Measurements from ENCODE around the gene RAD50. TPM values are rescaled to one million over a fixed set of nuclear protein-coding genes. Genes with fewer than 3 reads are reported as not detected.

The RAD50 gene
- total and polyA plus RNA-seq, 3 experiments from 2014 or later: 34.6 to 48.3 (median 45.2) TPM

- Histone ChIP-seq H3K4me3 (ENCODE audit: low read length) (no peak overlapping the region), H3K9me3 (ENCODE audit: low read length) (no peaks in the 10 kb centered on the region), H3K4me1 (ENCODE audit: insufficient read depth, low read length) (peaks cover 9% of the 10 kb centered on the region), H3K27me3 (ENCODE audit: insufficient read depth, low read length, poor library complexity, severe bottlenecking) (peaks cover 21% of the 10 kb centered on the region), H3K36me3 (ENCODE audit: insufficient read depth, low read length) (no peaks in the 10 kb centered on the region), H3K27ac (ENCODE audit: low read depth, low read length) (no peak overlapping the region)
- POLR2A ChIA-PET: no interaction called here
- Mint-ChIP-seq H3K27ac (no peak overlapping the region), H3K27me3 (peaks cover 20 to 40% of the 10 kb centered on the region in 2 donors), H3K4me3 (no peak overlapping the region), H3K4me1 (peaks cover 6 to 19% (median 13%) of the 10 kb centered on the region in 3 donors), H3K9me3 (peaks cover 4 to 10% (median 8%) of the 10 kb centered on the region in 5 donors), H3K36me3 (peaks cover 0 to 5% (median 0%) of the 10 kb centered on the region in 3 donors)
- DNase-seq: no peak
- CTCF ChIA-PET: no interaction called here
Measured at GRCh38 chr5:132653716-132654115, 96.9 kb downstream of the RAD50 start.

DNA sequence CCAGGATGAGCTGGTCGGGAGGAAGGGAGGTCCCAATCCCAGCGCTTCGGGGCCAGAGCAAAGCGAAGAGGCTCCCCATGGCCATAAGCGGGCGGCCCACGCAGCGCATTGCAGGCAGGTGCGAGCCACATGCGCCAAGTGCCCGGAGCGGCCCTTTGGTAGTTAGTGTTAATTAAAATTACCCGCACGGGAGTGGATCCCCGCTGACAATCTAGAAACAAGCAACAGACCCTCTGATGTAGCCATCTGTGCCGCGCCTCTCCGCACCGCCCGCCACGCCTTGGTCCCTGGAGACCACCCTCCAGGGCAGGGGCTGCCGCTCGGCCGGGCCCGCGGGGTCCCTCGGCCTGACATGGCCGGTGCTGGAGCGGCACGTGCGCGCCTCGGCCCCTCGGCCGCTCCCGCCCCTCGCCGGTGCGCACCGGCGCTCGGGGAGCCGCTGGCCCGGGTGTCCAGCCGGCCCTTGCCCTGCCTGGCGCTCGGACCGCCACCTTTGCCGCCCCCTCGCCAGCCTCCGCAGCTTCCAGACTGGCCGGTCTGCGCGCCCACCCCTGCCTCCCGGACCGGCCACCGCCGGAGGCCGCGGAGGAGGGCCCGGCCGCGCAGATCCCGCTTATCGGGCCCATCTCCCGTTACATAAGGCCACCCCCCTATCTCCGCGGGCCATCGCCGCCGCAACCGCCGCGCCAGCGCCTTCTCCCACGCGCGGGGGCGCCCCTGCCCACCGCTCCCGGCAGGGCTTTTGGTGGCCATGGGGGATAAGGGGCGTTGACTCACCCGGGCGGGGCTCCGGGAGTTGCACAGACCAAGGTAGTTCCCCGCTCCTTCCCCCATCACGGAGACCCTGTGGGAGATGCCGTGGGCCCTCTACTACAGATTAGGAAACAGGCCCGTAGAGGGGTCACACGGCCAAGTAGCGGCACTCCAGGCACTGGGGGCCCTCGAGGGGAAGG is 99.3 kb downstream of the RAD50 start:
- peak overlapping the region in 3 of 8 donors; percentile 13 to 66 (median 24) for H3K27ac Mint-ChIP-seq
- ChIA-PET POLR2A (no interaction called here), CTCF (no interaction called here)
- peaks cover 9% of the 10 kb centered on the region for H3K4me1 ChIP-seq (ENCODE audit: insufficient read depth, low read length)
- H3K9me3 Mint-ChIP-seq: peaks cover 0 to 4% (median 0%) of the 10 kb centered on the region in 5 donors
- no peaks in the 10 kb centered on the region for H3K36me3 ChIP-seq (ENCODE audit: insufficient read depth, low read length)
- no peaks in the 10 kb centered on the region for H3K9me3 ChIP-seq (ENCODE audit: low read length)
- H3K4me1 Mint-ChIP-seq: peaks cover 6 to 21% (median 13%) of the 10 kb centered on the region in 3 donors
- H3K27ac ChIP-seq (ENCODE audit: low read depth, low read length): no peak overlapping the region
- H3K27me3 ChIP-seq (ENCODE audit: insufficient read depth, low read length, poor library complexity, severe bottlenecking): peaks cover 21% of the 10 kb centered on the region
- H3K4me3 ChIP-seq (ENCODE audit: low read length): no peak overlapping the region
- peak overlapping the region; percentile 43 to 80 (median 62) for H3K4me3 Mint-ChIP-seq
- H3K36me3 Mint-ChIP-seq: no peaks in the 10 kb centered on the region
- peaks cover 20 to 43% of the 10 kb centered on the region in 2 donors for H3K27me3 Mint-ChIP-seq
- peak in 3 of 5 donors; percentile 18 to 30 (median 26) for DNase-seq

DNA sequence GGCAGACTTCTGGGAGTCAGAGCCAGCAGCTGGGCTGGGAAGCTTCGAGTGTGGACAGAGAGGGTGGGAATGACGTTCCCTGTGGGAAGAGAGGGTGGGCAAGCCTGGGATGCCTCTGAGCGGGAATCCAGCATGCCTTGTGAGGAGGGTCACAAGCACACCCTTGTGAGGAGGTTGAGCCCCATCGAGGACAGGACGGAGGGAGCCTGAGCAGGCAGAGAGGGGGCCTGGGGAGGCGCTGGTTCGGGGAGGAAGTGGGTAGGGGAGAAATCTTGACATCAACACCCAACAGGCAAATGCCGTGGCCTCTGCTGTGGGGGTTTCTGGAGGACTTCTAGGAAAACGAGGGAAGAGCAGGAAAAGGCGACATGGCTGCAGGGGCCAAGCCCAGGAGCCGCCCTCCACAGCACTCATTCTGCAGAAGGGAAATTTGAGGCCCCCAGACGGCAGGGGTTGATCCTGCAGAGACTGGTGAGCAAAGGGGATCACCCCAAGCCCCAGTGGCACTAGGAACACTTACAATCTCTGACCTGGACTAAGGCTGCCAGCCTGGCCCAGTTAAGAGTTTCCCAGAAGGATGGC is 100.1 kb downstream of the RAD50 start:
- peak overlapping the region in 4 of 8 donors; percentile 13 to 66 (median 32) for H3K27ac Mint-ChIP-seq
- no peaks in the 10 kb centered on the region for H3K9me3 ChIP-seq (ENCODE audit: low read length)
- peak overlapping the region; percentile 43 to 80 (median 62) for H3K4me3 Mint-ChIP-seq
- no peak for DNase-seq
- H3K27me3 Mint-ChIP-seq: peaks cover 20 to 42% of the 10 kb centered on the region in 2 donors
- POLR2A ChIA-PET: no interaction called here
- H3K36me3 Mint-ChIP-seq: no peaks in the 10 kb centered on the region
- no peaks in the 10 kb centered on the region for H3K36me3 ChIP-seq (ENCODE audit: insufficient read depth, low read length)
- CTCF ChIA-PET: interaction anchor here (2.5 kb wide), 1 partner anchor 163 kb away, joined by 5 read pairs; no protein-coding TSS in a partner anchor
- H3K9me3 Mint-ChIP-seq: peaks cover 0 to 2% (median 0%) of the 10 kb centered on the region in 5 donors
- peaks cover 21% of the 10 kb centered on the region for H3K27me3 ChIP-seq (ENCODE audit: insufficient read depth, low read length, poor library complexity, severe bottlenecking)
- peaks cover 9% of the 10 kb centered on the region for H3K4me1 ChIP-seq (ENCODE audit: insufficient read depth, low read length)
- no peak overlapping the region for H3K27ac ChIP-seq (ENCODE audit: low read depth, low read length)
- H3K4me3 ChIP-seq (ENCODE audit: low read length): no peak overlapping the region
- H3K4me1 Mint-ChIP-seq: peaks cover 6 to 23% (median 13%) of the 10 kb centered on the region in 3 donors

GRCh38 chr5:132657676-132658380 is 101.1 kb downstream of the RAD50 start, which contains the start of gene IL13:
IL13 (plus strand) TSS chr5:132658173; CDS start chr5:132658187, 14 bp downstream.
- H3K36me3 ChIP-seq (ENCODE audit: insufficient read depth, low read length): no peaks in the 10 kb centered on the region
- H3K4me3 Mint-ChIP-seq: peak within 1 kb of the TSS; percentile 43 to 74 (median 62)

GRCh38 chr5:132658381-132659302 is 101.9 kb downstream of the RAD50 start:
- H3K27me3 ChIP-seq (ENCODE audit: insufficient read depth, low read length, poor library complexity, severe bottlenecking): peaks cover 21% of the 10 kb centered on the region

More at GRCh38 chr5:132657676-132658380, 101.1 kb downstream of the RAD50 start, which contains the start of gene IL13:
- no peak for DNase-seq
- CTCF ChIA-PET: interaction anchor here (2.5 kb wide), 1 partner anchor 162 kb away, joined by 5 read pairs; no protein-coding TSS in a partner anchor
- POLR2A ChIA-PET: no interaction called here
- Mint-ChIP-seq H3K9me3 (peaks cover 0 to 2% (median 0%) of the 10 kb centered on the region in 5 donors), H3K27me3 (peaks cover 20 to 39% of the 10 kb centered on the region in 2 donors), H3K27ac (peak within 1 kb of the TSS in 3 of 8 donors; percentile 6 to 32 (median 13)), H3K4me1 (peaks cover 9 to 32% (median 18%) of the 10 kb centered on the region in 3 donors), H3K36me3 (no peaks in the 10 kb centered on the region)
- Histone ChIP-seq H3K9me3 (ENCODE audit: low read length) (no peaks in the 10 kb centered on the region), H3K27me3 (ENCODE audit: insufficient read depth, low read length, poor library complexity, severe bottlenecking) (peaks cover 21% of the 10 kb centered on the region), H3K4me1 (ENCODE audit: insufficient read depth, low read length) (peaks cover 14% of the 10 kb centered on the region), H3K4me3 (ENCODE audit: low read length) (no peak within 1 kb of the TSS), H3K27ac (ENCODE audit: low read depth, low read length) (no peak within 1 kb of the TSS)

GRCh38 chr5:132659598-132660493 is 103.1 kb downstream of the RAD50 start:
- POLR2A ChIA-PET: no interaction called here
- H3K36me3 ChIP-seq (ENCODE audit: insufficient read depth, low read length): no peaks in the 10 kb centered on the region
- no peaks in the 10 kb centered on the region for H3K9me3 ChIP-seq (ENCODE audit: low read length)
- peak overlapping the region in 3 of 8 donors; percentile 10 to 92 (median 39) for H3K27ac Mint-ChIP-seq
- no peaks in the 10 kb centered on the region for H3K36me3 Mint-ChIP-seq
- peak overlapping the region in 1 of 7 donors; percentile 32 for H3K4me3 Mint-ChIP-seq
- CTCF ChIA-PET: interaction anchor here (2.5 kb wide), 1 partner anchor 160 kb away, joined by 5 read pairs; no protein-coding TSS in a partner anchor
- H3K27ac ChIP-seq (ENCODE audit: low read depth, low read length): no peak overlapping the region
- peaks cover 33% of the 10 kb centered on the region for H3K4me1 ChIP-seq (ENCODE audit: insufficient read depth, low read length)
- DNase-seq: no peak
- H3K27me3 Mint-ChIP-seq: peaks cover 12 to 29% of the 10 kb centered on the region in 2 donors
- H3K27me3 ChIP-seq (ENCODE audit: insufficient read depth, low read length, poor library complexity, severe bottlenecking): peaks cover 21% of the 10 kb centered on the region
- peaks cover 0 to under 1% (median 0%) of the 10 kb centered on the region in 5 donors for H3K9me3 Mint-ChIP-seq
- no peak overlapping the region for H3K4me3 ChIP-seq (ENCODE audit: low read length)
- H3K4me1 Mint-ChIP-seq: peaks cover 23 to 52% (median 33%) of the 10 kb centered on the region in 3 donors

More at GRCh38 chr5:132658381-132659302, 101.9 kb downstream of the RAD50 start:
- POLR2A ChIA-PET: no interaction called here
- H3K36me3 Mint-ChIP-seq: no peaks in the 10 kb centered on the region
- DNase-seq: no peak
- H3K4me3 ChIP-seq (ENCODE audit: low read length): no peak overlapping the region
- CTCF ChIA-PET: interaction anchor here (2.5 kb wide), 1 partner anchor 161 kb away, joined by 5 read pairs; no protein-coding TSS in a partner anchor
- H3K9me3 ChIP-seq (ENCODE audit: low read length): no peaks in the 10 kb centered on the region
- H3K4me3 Mint-ChIP-seq: peak overlapping the region in 1 of 7 donors; percentile 33
- peaks cover 0 to 2% (median 0%) of the 10 kb centered on the region in 5 donors for H3K9me3 Mint-ChIP-seq
- no peak overlapping the region for H3K27ac ChIP-seq (ENCODE audit: low read depth, low read length)
- peaks cover 22% of the 10 kb centered on the region for H3K4me1 ChIP-seq (ENCODE audit: insufficient read depth, low read length)
- peaks cover 17 to 34% of the 10 kb centered on the region in 2 donors for H3K27me3 Mint-ChIP-seq
- H3K27ac Mint-ChIP-seq: no peak overlapping the region
- no peaks in the 10 kb centered on the region for H3K36me3 ChIP-seq (ENCODE audit: insufficient read depth, low read length)
- H3K4me1 Mint-ChIP-seq: peaks cover 16 to 40% (median 26%) of the 10 kb centered on the region in 3 donors

Data from CD8-positive, alpha-beta memory T cell (primary cell).